ENCODE measurements around the gene KIRREL3.

KIRREL3 gene

DNA sequence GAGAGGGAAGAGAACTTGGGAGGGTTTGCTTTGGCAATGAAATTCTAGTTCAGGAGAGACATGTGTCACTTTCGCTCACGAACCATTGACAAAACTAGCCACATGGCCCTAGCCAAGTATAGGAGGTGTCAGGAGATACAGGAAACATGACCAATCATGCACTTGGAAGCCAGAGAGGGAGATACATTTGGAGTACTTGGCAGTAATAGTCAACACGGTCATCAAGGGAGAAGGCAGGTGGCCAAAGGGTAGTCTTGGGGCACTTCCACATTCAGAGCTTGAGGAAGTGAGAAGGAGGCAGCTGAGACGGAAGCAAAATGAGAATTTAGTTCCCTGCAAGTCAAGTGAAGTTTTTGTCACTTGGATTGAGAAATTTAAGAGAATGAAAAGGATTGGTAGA is 26.4 kb upstream of the KIRREL3 start:
- no peak overlapping the region for H2BK15ac ChIP-seq (ENCODE audit: low read length)
- H2AFZ ChIP-seq (ENCODE audit: low read length): no peak overlapping the region
- H3K14ac ChIP-seq (ENCODE audit: low read length): no peak overlapping the region
- H3K4me1 ChIP-seq (ENCODE audit: control insufficient read depth in 2 of 2, insufficient read depth in 1 of 2, low read depth in 1 of 2, low read length in 2 of 2): peaks cover 0 to 6% of the 10 kb centered on the region in 2 donors
- H3K9ac ChIP-seq (ENCODE audit: low read depth, low read length, poor library complexity): no peak overlapping the region
- H3K4me2 ChIP-seq (ENCODE audit: insufficient read depth, low read length, poor library complexity, severe bottlenecking): no peak overlapping the region
- H3K27me3 ChIP-seq (ENCODE audit: control insufficient read depth in 3 of 3, insufficient read depth in 3 of 3, low read depth in 1 of 3, low read length in 3 of 3): no peaks in the 10 kb centered on the region
- H2AK5ac ChIP-seq (ENCODE audit: low read depth, low read length): no peak overlapping the region
- H4K91ac ChIP-seq (ENCODE audit: low read depth, low read length, poor library complexity): no peak overlapping the region
- WGBS, 2 donors (ENCODE audit: extremely low coverage in 2 of 2, insufficient read length in 2 of 2, insufficient replicate concordance in 1 of 2): no CpG with 5 or more reads among the region's 4 CpGs
- H3K4me3 ChIP-seq (ENCODE audit: low read length in 2 of 2): no peak overlapping the region
- H2BK120ac ChIP-seq (ENCODE audit: low read depth, low read length): no peak overlapping the region
- no peak overlapping the region for H3K23ac ChIP-seq (ENCODE audit: low read depth, low read length, poor library complexity)
- no peak overlapping the region for H3K4ac ChIP-seq (ENCODE audit: low read length)
- H3K27ac ChIP-seq (replicated peaks; ENCODE audit: low read length): no peak overlapping the region
- no peaks in the 10 kb centered on the region for H3K36me3 ChIP-seq (replicated peaks in 1 of 2; ENCODE audit: control insufficient read depth in 2 of 2, insufficient read depth in 2 of 2, low read length in 2 of 2)
- no peak overlapping the region for H2BK5ac ChIP-seq (ENCODE audit: low read length)
- no peak overlapping the region for H4K8ac ChIP-seq (ENCODE audit: low read depth, low read length)
- H3K9me3 ChIP-seq (replicated peaks in 1 of 2; ENCODE audit: control insufficient read depth in 2 of 2, insufficient read depth in 1 of 2, low read depth in 1 of 2, low read length in 2 of 2): no peaks in the 10 kb centered on the region
- DNase-seq (ENCODE audit: low spot score): no peak
- H3K18ac ChIP-seq (ENCODE audit: low read length): no peak overlapping the region
- no peak overlapping the region for H2BK12ac ChIP-seq (ENCODE audit: low read length)
- H3K79me1 ChIP-seq (ENCODE audit: low read depth, low read length): no peaks in the 10 kb centered on the region

DNA sequence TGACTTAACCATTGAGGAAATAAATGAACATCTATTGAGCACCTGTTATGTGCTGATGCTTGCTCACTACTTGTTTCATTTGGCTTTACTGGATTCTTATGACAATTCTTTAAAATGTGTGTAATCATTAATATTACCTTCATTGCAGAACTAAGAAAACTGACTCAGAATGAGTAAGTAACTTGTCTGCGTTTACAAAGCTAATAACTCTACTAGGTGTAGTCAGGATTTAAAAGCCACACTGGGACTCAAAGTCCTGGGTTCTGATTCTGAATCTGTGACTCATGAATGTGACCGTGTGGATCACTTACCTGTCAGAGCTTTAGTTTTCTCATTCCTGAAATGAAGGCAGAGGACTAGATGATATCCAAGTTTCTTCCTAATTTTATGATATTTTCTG is 23.4 kb upstream of the KIRREL3 start:
- Histone ChIP-seq H2AK5ac (ENCODE audit: low read depth, low read length) (no peak overlapping the region), H3K4me1 (ENCODE audit: control insufficient read depth in 2 of 2, insufficient read depth in 1 of 2, low read depth in 1 of 2, low read length in 2 of 2) (peaks cover 0 to 6% of the 10 kb centered on the region in 2 donors), H3K27ac (replicated peaks; ENCODE audit: low read length) (no peak overlapping the region), H3K4ac (ENCODE audit: low read length) (no peak overlapping the region), H3K9me3 (replicated peaks in 1 of 2; ENCODE audit: control insufficient read depth in 2 of 2, insufficient read depth in 1 of 2, low read depth in 1 of 2, low read length in 2 of 2) (no peaks in the 10 kb centered on the region), H2BK12ac (ENCODE audit: low read length) (no peak overlapping the region), H3K4me3 (ENCODE audit: low read length in 2 of 2) (no peak overlapping the region), H3K23ac (ENCODE audit: low read depth, low read length, poor library complexity) (no peak overlapping the region), H3K18ac (ENCODE audit: low read length) (no peak overlapping the region), H2AFZ (ENCODE audit: low read length) (no peak overlapping the region), H3K14ac (ENCODE audit: low read length) (no peak overlapping the region), H4K91ac (ENCODE audit: low read depth, low read length, poor library complexity) (no peak overlapping the region), H3K27me3 (ENCODE audit: control insufficient read depth in 3 of 3, insufficient read depth in 3 of 3, low read depth in 1 of 3, low read length in 3 of 3) (no peaks in the 10 kb centered on the region), H3K9ac (ENCODE audit: low read depth, low read length, poor library complexity) (no peak overlapping the region), H3K4me2 (ENCODE audit: insufficient read depth, low read length, poor library complexity, severe bottlenecking) (no peak overlapping the region), H2BK120ac (ENCODE audit: low read depth, low read length) (no peak overlapping the region), H4K8ac (ENCODE audit: low read depth, low read length) (no peak overlapping the region), H3K79me1 (ENCODE audit: low read depth, low read length) (no peaks in the 10 kb centered on the region), H2BK15ac (ENCODE audit: low read length) (no peak overlapping the region), H3K36me3 (replicated peaks in 1 of 2; ENCODE audit: control insufficient read depth in 2 of 2, insufficient read depth in 2 of 2, low read length in 2 of 2) (no peaks in the 10 kb centered on the region), H2BK5ac (ENCODE audit: low read length) (no peak overlapping the region)
- WGBS, 2 donors (ENCODE audit: extremely low coverage in 2 of 2, insufficient read length in 2 of 2, insufficient replicate concordance in 1 of 2): no CpG with 5 or more reads among the region's 2 CpGs
- DNase-seq (ENCODE audit: low spot score): no peak

DNA sequence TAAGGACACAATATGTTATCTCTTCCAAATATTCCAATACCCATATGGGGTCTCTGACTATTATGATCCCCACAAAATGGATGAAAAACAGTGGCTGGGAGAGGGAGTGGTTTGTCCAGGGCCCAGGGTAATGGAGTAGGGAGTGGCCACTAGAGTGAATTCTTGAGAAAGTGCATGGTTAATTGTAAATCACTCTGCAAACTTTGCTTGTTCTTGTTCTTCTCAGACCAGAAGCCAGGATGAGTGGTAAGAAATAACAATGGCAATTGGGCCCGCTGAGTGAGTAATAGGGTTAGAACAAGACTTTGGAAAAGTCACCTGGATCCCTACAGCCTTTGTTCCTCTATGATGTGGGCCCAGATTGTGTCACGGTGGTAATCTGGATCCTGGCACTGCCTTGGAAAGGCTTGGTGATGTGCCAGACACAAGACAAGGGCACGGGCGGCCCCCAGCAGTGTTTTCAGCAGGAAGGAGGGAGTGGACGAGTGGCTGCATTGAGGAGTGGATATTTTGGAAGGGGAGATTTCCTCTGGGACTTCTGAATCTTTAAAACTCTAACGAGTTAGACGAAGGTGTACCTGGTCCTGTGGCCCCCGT is 18.2 kb upstream of the KIRREL3 start:
- Histone ChIP-seq H3K9me3 (replicated peaks in 1 of 2; ENCODE audit: control insufficient read depth in 2 of 2, insufficient read depth in 1 of 2, low read depth in 1 of 2, low read length in 2 of 2) (no peaks in the 10 kb centered on the region), H3K9ac (ENCODE audit: low read depth, low read length, poor library complexity) (no peak overlapping the region), H3K27me3 (ENCODE audit: control insufficient read depth in 3 of 3, insufficient read depth in 3 of 3, low read depth in 1 of 3, low read length in 3 of 3) (no peaks in the 10 kb centered on the region), H3K4me2 (ENCODE audit: insufficient read depth, low read length, poor library complexity, severe bottlenecking) (no peak overlapping the region), H3K14ac (ENCODE audit: low read length) (no peak overlapping the region), H3K36me3 (replicated peaks in 1 of 2; ENCODE audit: control insufficient read depth in 2 of 2, insufficient read depth in 2 of 2, low read length in 2 of 2) (no peaks in the 10 kb centered on the region), H3K4me1 (ENCODE audit: control insufficient read depth in 2 of 2, insufficient read depth in 1 of 2, low read depth in 1 of 2, low read length in 2 of 2) (no peaks in the 10 kb centered on the region), H2AFZ (ENCODE audit: low read length) (no peak overlapping the region), H2BK5ac (ENCODE audit: low read length) (no peak overlapping the region), H2BK15ac (ENCODE audit: low read length) (no peak overlapping the region), H4K91ac (ENCODE audit: low read depth, low read length, poor library complexity) (no peak overlapping the region), H3K4me3 (ENCODE audit: low read length in 2 of 2) (peak overlapping the region in 1 of 2 donors; percentile 28), H3K18ac (ENCODE audit: low read length) (peak overlapping the region; percentile 62), H2BK120ac (ENCODE audit: low read depth, low read length) (no peak overlapping the region), H3K23ac (ENCODE audit: low read depth, low read length, poor library complexity) (no peak overlapping the region), H3K79me1 (ENCODE audit: low read depth, low read length) (no peaks in the 10 kb centered on the region), H2BK12ac (ENCODE audit: low read length) (no peak overlapping the region), H4K8ac (ENCODE audit: low read depth, low read length) (peak overlapping the region; percentile 45), H3K27ac (replicated peaks; ENCODE audit: low read length) (no peak overlapping the region), H2AK5ac (ENCODE audit: low read depth, low read length) (no peak overlapping the region), H3K4ac (ENCODE audit: low read length) (no peak overlapping the region)
- no peak for DNase-seq (ENCODE audit: low spot score)
- WGBS, 2 donors (ENCODE audit: extremely low coverage in 2 of 2, insufficient read length in 2 of 2, insufficient replicate concordance in 1 of 2): no CpG with 5 or more reads among the region's 8 CpGs

DNA sequence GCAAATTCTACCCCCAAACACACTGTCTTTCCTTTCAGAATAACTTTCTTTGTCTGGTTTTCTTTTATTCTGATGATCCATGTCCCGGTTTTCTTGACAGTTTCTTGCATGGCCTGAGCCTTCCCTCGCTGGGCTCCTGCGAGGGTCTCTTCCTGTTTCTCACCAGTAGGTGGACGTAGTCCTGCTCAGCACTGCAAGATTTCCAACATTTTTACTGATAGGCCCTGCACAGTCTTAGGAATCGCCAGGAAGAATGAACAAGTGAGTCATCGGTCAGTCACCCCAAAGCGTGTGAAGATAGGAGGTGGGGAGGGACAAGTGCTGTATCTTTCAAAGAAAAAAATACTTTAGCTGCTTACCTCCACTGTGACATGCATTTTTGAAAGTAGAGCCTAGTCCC is 16.9 kb upstream of the KIRREL3 start:
- Histone ChIP-seq H3K23ac (ENCODE audit: low read depth, low read length, poor library complexity) (no peak overlapping the region), H3K4me1 (ENCODE audit: control insufficient read depth in 2 of 2, insufficient read depth in 1 of 2, low read depth in 1 of 2, low read length in 2 of 2) (no peaks in the 10 kb centered on the region), H3K27ac (replicated peaks; ENCODE audit: low read length) (no peak overlapping the region), H3K4me3 (ENCODE audit: low read length in 2 of 2) (no peak overlapping the region), H2AK5ac (ENCODE audit: low read depth, low read length) (no peak overlapping the region), H2BK120ac (ENCODE audit: low read depth, low read length) (no peak overlapping the region), H3K27me3 (ENCODE audit: control insufficient read depth in 3 of 3, insufficient read depth in 3 of 3, low read depth in 1 of 3, low read length in 3 of 3) (no peaks in the 10 kb centered on the region), H3K14ac (ENCODE audit: low read length) (no peak overlapping the region), H3K4ac (ENCODE audit: low read length) (no peak overlapping the region), H3K36me3 (replicated peaks in 1 of 2; ENCODE audit: control insufficient read depth in 2 of 2, insufficient read depth in 2 of 2, low read length in 2 of 2) (no peaks in the 10 kb centered on the region), H3K4me2 (ENCODE audit: insufficient read depth, low read length, poor library complexity, severe bottlenecking) (no peak overlapping the region), H2BK5ac (ENCODE audit: low read length) (no peak overlapping the region), H2BK15ac (ENCODE audit: low read length) (no peak overlapping the region), H3K9ac (ENCODE audit: low read depth, low read length, poor library complexity) (no peak overlapping the region), H2BK12ac (ENCODE audit: low read length) (no peak overlapping the region), H3K18ac (ENCODE audit: low read length) (no peak overlapping the region), H3K9me3 (replicated peaks in 1 of 2; ENCODE audit: control insufficient read depth in 2 of 2, insufficient read depth in 1 of 2, low read depth in 1 of 2, low read length in 2 of 2) (no peaks in the 10 kb centered on the region), H2AFZ (ENCODE audit: low read length) (no peak overlapping the region), H4K91ac (ENCODE audit: low read depth, low read length, poor library complexity) (no peak overlapping the region), H3K79me1 (ENCODE audit: low read depth, low read length) (no peaks in the 10 kb centered on the region), H4K8ac (ENCODE audit: low read depth, low read length) (no peak overlapping the region)
- no CpG with 5 or more reads among the region's 7 CpGs for WGBS, 2 donors (ENCODE audit: extremely low coverage in 2 of 2, insufficient read length in 2 of 2, insufficient replicate concordance in 1 of 2)
- peak; percentile 44 for DNase-seq (ENCODE audit: low spot score)

Measured in neuronal stem cell (in vitro differentiated cells).